AG20443 (cell line): ENCODE results near the gene SLC15A4.
"Not testable (repeated sequence)": the region's sequence is repeated elsewhere in the genome, so short reads cannot be mapped to it uniquely, and the experiment has no call there.

Experiments used
- DNase-seq: peaks from one replicate; pipeline ENCODE4 v3.0.0; 2012; ENCODE audit warnings: low spot score, mixed read lengths

Gene SLC15A4

DNA sequence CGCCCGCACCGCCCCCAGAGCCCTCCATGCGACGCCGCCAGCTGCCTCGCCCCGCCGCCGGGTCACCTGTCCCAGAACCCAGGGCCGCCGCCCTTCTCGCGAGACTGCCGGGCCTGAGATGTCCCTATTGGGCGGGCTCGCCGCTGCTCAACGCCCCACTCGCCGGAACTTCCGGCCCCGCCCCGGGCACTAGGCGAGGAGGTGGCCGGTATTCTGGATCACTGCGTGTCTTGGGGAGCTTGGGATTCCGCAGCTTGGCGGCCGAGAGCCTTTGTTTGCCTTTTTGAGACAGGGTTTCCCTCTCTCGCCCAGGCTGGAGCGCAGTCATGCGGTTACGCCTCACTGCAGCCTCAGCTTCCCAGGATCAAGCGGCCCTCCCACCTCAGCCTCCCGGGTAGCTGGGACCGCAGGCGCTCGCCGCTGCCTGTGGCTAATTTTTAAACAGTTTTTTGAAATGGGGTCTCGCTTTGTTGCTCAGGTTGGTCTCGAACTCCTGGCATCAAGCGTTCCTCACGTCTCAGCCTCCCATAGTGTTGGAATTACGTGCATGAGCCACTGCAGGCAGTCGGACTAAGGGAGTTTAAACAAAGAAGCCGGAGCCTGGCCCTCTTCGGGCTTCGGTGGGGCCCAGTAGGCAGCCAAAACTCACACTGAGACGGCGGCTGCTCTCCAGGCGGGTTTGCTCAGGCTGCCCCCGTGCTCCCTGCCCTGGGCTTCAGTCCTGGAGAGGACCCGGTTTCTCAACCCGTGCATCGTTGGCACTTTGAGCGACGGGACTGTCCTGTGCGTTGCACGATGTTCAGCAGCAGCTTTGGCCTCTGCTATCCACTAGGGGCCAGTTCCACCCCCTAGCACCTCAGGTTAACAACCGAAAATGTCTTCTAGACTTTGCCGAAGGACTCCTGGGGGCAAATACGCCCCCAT lies at the start of gene SLC15A4:
TSS of gene SLC15A4 (minus strand) at position 43 of the 924 bp plus-strand sequence. CDS start at position 28, 15 bp downstream.
- DNase-seq = peak; percentile 99

GRCh38 chr12:128872303-128872702 lies 48.5 kb upstream of the SLC15A4 start:
- DNase-seq = no peak

- DNase-seq = no peak
Observed at GRCh38 chr12:128871516-128871892, 47.7 kb upstream of the SLC15A4 start.

- DNase-seq = no peak
Observed at GRCh38 chr12:128867466-128867865, 43.7 kb upstream of the SLC15A4 start.

GRCh38 chr12:128864516-128865186 lies 40.9 kb upstream of the SLC15A4 start:
- no peak for DNase-seq

GRCh38 chr12:128863957-128864356 lies 40.2 kb upstream of the SLC15A4 start:
- no peak for DNase-seq

- no peak for DNase-seq
Observed at GRCh38 chr12:128861226-128862016, 37.7 kb upstream of the SLC15A4 start.

GRCh38 chr12:128859311-128859710 lies 35.6 kb upstream of the SLC15A4 start:
- DNase-seq = no peak

GRCh38 chr12:128857133-128857763 lies 33.5 kb upstream of the SLC15A4 start:
- no peak for DNase-seq

- DNase-seq = no peak
Observed at GRCh38 chr12:128856791-128857078, 33.0 kb upstream of the SLC15A4 start.

DNA sequence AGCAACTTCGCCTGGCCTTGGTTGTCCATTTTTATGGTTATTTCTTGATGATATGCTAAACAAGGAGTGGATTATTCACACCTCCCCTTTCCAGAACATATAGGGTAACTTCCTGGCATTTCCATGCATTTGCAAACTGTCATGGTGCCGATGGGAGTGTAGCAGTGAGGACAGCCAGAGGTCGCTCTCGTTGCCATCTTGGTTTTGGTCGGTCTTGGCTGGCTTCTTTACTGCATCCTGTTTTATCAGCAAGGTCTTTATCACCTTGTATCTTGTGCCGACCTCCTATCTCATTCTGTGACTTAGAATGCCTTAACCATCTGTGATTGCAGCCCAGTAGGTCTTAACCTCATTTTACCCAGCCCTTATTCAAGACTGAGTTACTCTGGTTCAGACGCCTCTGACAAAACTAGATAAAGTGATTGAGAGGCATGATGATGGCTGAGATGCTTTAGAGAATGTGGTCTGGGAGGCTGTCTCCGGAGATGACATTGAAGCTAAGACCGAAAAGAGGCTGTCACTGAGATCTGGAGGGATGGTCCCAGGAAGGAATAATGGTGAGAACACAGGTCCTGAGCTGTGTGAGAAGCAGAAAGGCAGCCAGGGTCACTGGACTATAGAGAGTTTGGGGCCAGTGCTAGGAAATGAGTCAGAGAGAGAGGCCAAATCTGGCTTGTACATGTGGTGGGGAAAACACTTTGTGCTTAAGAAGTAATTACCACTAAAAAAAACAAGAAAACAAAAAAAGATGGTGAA lies 32.5 kb upstream of the SLC15A4 start:
- DNase-seq = no peak

GRCh38 chr12:128853600-128854197 lies 29.9 kb upstream of the SLC15A4 start:
- DNase-seq = no peak

DNA sequence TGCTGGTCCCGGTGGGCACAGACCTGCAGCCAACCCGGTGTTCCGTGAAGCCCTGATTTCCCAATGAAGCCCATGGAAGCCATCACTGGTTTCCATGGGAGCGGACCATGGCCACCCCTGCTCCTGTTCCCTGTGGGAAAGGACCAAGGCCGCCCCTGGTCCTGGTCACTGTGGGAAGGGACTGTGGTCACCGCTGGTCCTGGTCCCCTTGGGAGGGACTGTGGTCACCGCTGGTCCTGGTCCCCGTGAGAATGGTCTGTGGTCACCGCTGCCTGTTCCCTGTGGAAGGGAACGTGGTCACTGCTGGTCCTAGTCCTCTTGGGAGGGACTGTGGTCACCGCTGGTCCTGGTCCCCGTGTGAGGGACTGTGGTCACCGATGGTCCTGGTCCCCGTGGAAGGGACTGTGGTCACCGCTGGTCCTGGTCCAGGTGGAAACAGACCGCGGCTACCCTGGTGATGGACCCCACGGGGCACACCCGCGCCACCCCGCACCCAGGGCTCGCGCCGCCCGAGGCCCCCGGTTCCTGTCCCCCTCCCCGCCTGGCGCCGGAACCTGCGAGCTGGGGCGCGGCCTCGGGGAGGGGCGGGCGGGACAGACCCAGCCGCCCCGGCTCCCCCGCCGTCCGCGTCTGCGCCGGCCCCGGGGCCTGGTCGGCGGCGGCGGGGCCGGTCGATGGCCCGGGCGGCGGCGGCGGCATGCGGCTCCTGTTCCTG lies 29.3 kb upstream of the SLC15A4 start, which contains the start of gene GLT1D1:
TSS of gene GLT1D1 (plus strand) at position 594 of the 715 bp plus-strand sequence. CDS start at position 698, 104 bp downstream.
- no peak for DNase-seq

- DNase-seq = no peak
Observed at GRCh38 chr12:128852026-128852698, 28.4 kb upstream of the SLC15A4 start.

- DNase-seq = not testable (repeated sequence)
Observed at GRCh38 chr12:128851429-128851828, 27.7 kb upstream of the SLC15A4 start.

- DNase-seq = no peak
Observed at GRCh38 chr12:128850400-128850799, 26.6 kb upstream of the SLC15A4 start.

- DNase-seq = not testable (repeated sequence)
Observed at GRCh38 chr12:128849806-128850205, 26.0 kb upstream of the SLC15A4 start.

DNA sequence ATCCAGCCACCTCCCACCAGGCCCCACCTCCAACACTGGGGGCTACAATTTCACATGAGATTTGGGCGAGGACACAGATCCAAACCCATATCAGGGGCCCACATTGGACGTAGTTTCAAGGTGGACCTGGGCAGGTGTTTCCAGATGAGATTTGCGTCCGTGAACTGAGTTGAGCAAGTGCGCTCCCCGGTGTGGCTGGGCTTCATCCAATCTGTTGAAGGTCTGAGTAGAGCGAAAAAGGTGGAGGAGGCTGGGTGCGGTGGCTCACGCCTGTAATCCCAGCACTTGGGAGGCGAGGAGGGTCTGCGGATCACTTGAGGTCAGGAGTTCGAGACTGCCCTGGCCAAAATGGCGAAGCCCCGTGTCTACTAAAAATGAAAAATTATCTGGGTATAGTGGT lies 24.6 kb upstream of the SLC15A4 start:
- DNase-seq = no peak

GRCh38 chr12:128846671-128847070 lies 22.9 kb upstream of the SLC15A4 start:
- DNase-seq = not testable (repeated sequence)
